HG03066 (cell line): Measurements from ENCODE around the gene TMEM200C.

Source experiments
- ATAC-seq: cut with Tn5 transposase; IDR thresholded peaks from one replicate; pipeline ENCODE4 v1.9.1; 2021; ENCODE audit warnings: low read depth; ENCODE audit not compliant: unreplicated experiment

The TMEM200C gene

DNA sequence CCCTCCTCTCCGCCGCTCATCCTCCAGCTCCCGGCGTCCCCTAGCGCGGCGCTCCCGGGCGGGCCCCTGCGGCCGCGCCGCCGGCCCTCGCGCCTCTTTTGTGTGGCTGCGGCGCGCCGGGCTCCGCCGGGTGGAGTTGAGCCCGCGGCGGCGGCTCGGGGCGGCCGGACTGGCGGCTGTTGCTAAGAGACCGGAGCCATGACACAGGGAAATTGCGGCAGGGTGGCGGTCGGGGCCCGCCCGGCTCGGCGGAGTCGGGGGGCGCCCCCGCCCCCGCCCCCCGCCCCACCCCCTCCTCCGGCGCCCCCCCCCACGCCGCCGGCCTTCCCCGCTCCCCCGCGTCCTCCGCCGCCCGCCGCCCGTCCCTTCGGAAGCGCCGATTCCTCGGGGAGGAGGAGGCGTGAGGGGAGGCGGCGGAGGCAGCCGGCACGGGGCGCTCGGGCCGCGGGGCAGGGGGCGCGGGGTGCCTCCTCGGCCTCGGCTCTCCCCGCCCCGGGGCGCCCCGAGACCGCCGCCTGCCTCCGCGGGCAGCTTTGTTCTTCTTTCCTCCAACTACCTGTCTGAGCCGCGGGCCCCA lies at the start of gene TMEM200C:
Gene TMEM200C, minus strand, starts transcription at position 224 of the 577 bp plus-strand sequence. CDS start 3,459 bp downstream, outside the sequence.
- ATAC-seq, result no peak

DNA sequence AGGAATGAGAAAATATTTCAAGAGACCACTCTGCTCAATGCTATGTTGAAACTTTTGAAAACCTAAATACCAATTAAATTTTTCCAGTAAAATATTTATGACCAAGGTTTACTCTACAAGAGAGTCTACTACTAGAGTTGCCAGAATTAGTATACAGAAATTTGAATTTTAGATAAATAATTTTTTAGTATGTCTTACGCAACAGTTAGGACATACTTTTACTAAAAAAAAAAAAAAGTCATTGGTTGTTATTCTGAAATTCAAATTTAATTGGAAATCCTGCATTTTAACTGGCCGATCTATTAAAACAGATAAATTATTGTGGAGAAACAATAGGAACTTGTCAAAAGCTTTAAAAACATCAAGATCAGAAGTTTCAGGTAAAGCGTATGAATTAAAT lies 49.1 kb upstream of the TMEM200C start:
- ATAC-seq, result no peak

DNA sequence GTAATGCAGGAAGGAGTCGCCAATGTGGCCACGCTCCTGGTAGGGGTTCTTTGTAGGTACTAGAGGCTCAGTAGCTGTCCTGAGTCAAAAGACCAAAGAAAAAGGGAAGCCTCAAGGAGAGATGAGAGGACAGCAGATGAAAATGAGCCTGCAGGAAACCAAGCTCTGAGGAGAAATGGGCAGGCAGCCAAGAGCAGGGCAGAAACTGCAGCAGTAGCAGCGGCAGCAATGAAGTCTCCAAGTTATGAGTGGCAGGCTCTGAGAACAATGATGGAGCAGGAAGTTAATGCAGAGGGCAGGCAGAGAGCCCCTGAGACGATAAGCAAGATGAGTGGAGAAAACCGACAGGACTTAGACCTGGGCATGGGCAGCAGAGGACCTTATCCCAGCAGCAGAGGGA lies 48.2 kb upstream of the TMEM200C start:
- no peak for ATAC-seq

DNA sequence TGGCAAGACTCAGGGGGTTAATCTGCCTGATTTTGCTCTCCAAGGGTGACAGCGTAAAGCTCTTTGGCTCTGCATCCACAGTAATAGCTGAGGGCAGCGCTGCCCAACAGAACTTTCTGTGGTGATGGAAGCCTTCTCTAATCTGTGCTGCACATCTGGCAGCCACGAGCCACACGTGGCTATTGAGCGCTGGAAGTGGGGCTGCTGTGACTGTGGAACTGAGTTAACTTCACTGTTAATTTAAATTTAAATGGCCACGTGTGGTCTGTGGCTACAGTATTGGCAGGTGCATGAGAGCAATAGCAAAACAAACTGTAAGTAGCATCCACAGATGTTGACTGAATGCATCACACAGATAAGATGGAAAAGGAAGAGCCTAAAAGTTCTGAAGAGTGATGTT lies 47.3 kb upstream of the TMEM200C start:
- no peak for ATAC-seq

DNA sequence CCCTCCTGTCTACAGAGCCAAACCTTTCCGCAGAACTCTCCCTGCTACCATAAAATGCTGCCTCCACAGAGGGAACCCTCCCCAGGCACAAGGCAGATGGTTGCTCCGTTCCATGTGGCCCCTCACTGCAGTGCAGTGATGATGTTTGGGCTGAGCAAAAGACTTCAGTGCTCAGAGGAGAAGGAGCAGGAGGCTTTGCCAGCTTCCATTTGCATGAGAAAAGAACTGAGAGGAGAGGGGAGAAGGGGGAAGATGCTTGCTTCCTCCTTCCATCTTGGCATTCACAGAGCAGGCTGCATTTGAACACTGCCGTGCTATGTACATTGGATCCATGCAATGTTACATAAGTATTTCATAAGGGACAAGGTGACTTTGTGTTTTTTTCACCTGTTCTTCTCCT lies 46.6 kb upstream of the TMEM200C start:
- no peak for ATAC-seq

DNA sequence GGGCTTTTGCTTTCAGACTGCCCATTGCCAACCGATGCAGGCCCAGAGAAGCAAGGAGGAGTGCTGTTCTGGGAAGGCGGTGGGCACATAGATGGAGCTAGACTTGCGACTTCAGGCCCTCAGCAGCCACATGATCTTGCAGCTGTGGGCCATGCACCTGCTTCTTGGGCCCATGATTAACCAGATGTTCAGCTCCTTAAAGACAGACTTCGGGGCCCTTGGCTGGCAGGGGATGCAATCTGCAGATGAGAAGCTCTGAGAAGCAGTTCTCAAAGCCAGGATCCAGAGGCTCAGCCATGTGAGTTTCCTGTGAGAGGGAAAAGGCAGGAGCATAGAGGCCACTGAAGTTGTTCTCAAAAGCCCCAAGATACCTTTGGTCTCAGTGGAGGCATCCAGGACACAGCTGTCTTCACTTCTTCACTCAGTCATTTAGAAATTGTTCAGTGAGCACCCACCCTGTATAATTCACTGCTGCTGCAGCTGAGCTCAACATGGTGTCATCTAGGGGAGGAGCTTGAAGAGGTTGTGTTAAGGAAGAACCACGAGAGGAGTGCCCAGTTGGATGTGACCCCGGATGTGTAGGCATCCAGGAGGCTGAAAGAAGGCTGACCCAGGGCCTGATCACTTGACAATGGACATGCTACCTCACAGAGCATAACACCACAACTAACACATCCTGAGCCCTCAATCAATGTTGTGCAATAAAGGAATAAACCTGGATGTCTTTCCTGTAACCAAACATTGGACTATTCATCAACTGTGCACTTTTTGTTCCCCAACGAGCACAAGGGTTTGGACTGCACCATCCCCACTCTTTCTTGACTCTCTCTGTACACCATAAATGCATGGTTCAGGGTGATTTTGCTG lies 44.7 kb upstream of the TMEM200C start:
- no peak for ATAC-seq

DNA sequence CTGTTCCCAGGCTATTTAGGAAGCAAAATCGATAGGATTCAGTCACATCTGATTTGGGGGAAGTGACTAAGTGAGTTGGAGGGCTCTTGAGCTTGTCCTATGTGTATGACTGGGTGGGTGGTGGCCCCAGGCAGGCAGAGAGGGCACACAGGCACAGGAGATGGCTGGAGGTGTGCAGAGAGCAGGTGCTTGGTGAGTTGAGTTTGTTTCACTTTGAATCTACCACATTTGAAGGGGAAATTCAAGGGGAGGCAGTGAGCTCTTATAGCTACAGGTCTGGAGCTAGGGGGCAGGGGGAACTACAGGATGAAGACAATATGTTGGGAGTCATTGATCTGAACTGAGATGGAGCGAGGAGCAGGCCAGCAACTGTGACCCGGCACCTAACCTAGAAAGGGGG lies 42.5 kb upstream of the TMEM200C start:
- no peak for ATAC-seq

DNA sequence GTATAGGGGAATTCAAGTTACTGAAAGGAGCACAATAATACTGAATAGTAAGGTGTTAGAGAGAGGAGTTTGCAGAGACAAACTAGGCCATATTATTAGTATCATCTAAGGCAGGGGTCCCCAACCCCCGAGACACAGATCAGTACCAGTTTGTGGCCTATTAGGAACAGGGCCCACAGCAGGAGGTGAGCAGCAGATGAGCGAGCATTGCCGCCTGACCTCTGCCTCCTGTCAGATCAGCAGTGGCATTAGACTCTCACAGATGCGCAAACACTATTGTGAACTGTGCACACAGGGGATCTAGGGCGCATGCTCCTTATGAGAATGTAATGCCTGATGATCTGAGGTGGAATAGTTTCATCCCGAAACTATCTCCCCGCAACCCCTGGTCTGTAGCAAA lies 41.8 kb upstream of the TMEM200C start:
- ATAC-seq, result no peak

DNA sequence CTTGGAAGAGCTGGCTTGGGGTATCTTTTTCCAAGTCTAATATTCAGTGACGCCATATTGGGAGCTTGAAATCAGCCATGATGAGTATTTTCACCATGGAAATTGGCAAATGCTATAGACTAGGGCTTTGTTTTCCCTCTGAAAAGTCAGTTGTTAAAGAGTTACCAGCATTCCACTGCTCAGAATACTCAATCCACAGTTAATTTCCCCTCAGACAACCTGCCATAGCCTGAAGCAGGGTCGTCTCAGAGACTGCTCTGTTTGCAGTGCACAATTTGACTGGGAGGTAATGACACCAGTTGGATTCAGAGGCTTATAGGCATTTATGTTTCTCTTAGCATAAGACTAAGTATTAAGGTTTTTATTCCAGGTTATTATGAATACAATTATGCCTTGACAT lies 35.5 kb upstream of the TMEM200C start:
- ATAC-seq, result no peak

DNA sequence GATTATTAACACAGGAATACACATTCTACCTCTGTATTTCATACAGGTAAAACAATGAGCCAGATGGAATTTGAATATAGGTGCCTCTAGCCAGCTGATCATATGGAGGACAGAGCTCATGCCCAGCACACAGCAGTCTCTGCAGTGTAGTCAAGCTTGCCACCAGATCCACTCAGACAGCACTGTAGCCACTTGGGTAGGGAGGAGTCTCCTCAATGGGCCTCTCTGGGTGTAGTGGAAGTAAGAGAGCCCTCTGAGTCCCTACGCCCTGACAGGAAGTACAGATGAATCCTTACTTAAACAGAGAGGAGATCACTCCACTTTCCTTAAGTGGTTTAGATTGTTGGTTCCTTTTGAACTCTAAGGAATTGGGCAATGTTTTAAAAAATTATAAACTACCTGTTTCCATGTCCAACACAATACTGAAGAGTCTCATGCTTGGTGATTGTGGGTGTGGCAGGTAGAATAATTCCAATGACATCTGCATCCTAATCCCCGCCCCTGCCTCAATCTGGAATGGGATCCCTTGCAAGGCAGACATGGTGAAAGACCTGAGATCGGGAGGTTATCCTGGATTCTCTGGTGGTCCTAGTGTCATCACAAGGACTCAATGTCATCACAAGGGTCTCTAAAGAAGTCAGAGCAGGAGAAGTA lies 23.0 kb upstream of the TMEM200C start:
- ATAC-seq, result no peak

DNA sequence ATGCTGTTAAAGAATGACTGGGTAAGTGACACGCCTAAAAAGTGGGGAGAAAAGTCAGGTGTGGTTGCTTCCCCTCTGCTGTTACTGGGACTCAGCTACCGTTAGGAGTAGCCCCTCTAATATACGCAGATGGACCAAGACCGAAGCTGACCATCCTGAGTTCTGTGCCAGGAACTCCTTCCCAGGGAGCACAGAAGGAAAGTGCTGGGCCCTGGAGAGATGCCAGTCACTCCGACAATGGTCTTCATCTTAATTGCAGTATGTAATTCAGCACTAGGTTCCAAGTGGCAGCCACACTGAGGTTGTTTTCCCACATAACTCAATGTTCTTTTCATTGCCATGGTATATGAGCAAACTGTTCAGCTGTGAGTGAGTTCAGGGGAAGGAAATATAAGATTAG lies 19.6 kb upstream of the TMEM200C start:
- ATAC-seq, result no peak

DNA sequence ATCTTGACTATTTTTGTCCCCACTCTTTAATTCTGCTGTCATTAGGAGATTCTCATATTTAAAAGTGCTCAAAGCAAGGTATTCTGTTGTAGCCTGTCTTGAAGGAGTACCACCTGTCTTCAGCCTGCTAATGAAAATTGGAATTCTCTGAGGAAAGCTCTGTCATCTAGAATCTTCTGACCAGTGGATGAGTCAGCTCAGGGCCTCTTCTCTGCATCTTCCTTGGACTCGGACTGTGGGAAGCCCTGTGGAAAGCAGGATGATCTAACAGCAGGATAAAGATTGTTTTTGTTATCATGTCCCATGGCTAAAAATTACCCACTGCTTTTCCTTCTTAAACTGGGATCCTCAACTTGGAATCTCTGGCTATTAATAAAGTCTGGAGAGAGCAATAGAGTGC lies 18.7 kb upstream of the TMEM200C start:
- ATAC-seq, result no peak

DNA sequence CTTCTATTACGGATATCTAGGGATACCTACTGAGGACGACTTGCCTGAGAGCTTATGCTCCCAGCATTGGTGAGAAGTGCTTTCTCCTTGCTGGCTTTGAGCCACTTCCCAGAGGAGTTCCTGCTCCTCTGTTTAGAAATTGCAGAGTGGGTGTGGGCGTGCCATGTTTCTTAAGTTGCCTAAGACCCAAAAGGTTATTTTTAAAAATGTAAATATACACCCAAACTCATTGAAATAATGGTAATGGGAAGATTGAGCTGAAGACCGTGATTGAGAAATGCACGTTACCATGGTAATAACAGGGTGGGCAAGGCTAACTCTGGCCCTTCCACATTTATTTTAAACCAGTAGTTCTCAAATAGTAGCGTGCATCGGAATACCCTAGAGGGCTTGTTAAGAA lies 17.2 kb upstream of the TMEM200C start:
- no peak for ATAC-seq

DNA sequence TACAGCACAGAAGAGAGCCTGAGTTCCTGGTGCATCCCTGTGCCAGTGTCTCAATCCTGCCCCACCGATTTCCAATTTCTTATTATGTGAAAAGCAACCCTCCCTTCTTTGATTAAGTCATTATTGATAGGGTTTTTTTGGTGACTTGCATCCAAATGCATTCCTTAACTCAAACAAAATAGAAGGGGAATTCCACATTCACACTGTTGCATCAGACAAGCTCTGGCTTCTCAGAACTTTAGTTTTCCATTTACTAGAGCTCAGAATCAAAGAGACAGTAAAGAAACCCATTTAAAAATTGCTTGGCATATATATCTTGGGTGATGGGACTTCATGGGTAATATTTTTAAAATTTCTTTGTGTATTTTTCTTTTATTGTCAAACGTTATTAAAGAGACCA lies 13.8 kb upstream of the TMEM200C start:
- ATAC-seq, result no peak

DNA sequence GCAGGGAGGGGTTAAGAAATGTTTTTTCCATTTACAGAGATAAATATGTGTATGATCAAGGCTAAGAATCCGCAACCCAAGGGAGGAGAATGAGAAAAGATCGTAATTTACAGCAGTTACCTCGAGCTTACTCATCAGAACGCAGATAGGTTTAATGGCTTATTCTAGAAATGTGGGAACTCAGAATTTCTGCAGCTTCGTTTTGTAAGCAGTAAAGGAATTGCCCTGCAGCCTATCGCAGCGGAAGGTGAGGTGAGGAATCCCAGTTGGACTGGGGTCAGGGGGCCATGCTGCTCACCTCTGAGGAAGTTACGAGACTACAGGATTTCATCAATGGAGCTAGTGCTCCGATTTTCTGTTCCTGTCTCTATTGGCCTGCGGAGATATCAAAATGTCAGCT lies 8.1 kb upstream of the TMEM200C start:
- no peak for ATAC-seq

DNA sequence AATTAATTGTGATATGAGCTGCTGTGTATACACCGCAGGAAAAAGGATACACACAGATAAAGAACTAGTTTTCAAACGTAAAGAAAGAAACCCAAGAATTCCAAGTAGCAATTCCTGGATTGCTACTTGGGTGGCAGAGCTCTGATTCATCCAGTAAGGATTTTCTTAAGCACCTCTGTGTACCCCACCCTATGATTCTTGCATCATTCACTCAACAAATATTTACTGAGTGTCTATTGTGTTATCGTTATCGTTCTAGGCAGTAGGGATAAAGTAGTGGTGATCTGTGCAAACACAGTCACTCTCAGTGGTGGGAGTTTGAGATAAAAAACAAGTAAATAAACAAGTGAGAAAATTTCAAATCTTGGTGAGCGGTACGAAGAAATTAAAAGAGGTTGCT lies 4.9 kb upstream of the TMEM200C start:
- ATAC-seq, result no peak

DNA sequence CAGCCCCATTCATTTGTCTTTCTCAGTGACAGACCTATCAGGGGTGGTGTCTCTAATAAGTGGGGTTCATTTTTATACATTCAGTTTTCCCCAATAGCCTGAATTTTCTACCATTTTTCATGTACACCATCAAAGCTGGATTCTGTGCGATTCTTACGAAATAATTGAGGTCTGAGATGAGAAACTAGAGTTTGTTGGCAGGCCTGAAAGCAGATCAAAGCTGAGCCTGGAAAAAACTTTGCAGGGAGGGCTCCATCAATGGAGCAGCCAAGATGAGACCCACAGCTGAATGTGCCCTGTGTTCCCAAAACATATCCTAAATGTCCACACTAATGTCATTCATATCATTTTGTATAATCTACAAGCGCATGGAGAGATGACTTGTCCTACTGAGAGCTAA lies 4.5 kb upstream of the TMEM200C start:
- ATAC-seq, result no peak

DNA sequence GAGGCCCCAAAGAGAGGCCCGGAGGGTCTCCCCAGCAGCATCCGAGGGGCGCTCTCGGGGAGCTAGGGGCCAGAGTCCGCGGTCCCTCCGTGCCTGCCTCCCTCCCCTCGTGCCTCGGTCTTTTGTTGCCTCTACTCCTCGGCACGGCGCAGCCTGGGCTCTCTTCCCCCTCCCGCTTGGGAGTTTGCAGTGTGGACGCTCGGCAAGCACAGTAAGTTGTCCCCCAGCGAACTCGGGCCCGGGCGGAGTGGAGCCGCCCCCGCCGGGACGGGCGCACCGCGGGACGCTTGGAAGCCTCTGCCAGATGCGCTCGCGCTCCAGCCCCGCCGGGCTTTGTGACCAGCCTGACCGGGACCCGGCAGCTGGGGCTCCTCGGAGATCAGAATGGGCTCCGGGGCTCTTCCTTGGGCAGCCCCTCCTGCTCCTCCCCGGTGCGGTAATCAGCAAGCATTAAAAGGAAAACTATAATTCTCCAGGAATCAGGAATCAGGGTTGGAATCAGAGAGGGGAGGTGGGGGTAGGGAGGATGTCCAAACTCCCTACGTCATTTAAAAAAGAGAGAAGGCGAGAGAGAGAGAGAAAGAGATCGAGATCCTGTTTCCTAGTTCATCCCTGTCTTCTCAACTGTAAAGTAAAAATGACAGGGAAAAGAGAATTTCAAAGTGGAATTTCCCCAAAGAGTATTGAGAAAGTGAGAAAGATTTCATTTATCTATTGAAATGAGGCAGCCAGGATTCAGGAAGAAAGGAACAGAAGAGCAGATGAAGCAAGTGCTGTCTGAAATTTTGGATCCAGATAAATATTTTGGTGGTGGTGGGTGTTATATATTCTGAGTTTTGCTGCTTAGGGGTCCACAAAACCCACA lies 786 bp upstream of the TMEM200C start:
- no peak for ATAC-seq

DNA sequence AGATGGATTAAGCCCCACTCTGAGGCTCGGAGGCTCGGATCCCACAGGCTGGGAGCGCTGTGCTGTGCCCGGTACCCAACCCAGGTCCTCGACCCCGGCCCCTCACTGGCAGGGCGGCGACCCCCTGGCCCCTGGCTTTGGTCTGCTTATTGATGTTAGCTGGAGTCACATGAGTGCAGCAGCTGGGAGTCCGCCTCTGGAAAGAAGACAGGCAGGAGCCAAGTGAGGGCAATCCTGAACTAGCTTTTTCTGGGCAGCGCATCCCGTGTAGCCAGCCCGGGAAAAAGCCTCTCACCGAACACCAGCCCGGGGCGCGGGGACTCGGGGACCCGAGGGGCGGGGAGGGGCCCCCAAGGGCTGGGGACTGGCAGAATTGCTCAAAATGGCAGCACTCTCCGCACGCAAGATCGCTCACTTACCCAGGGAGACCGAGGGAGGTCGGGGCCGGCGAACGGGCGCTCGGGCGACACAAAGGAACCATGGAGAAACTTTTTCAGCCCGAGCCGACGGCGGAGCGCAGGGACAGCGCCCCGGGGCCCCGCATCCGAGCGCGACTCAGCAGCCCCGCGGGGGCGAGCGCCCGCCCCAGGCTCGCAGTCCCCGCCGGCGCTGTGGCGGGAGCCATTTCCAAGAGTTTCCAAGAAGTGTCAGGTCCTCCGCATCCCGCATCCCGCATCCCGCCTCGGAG lies 567 bp downstream of the TMEM200C start:
- ATAC-seq, result no peak

DNA sequence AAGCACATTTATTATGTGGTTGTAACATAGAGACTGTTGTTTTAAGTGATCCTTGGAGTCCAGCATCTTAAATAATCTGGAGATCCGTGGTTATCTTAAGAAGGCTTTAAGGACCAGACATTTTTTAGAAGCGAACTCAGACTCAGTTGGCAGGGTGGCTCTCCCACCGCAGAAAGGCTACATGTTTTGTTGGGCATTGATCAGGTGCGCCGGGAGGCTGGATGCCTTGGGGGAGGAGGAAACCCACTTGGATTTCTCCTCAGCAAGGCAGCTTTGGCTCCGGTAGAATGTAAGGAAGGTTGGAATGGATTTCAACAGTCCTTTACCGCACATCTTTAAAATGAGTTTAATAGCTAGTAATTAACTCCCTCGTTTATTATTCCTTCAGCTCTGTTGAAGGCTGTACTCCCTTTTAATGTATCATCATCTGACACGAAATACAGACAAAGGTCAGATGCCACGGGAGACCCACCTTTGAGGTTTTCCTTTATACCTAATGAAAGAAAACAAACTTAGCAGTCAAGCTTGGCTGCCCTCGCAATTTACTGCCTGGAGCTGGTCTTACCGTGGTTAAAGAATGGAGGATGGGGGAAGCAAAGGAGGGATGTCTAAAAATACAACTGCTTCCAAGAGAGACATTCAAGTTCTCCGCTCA lies 1.2 kb downstream of the TMEM200C start:
- ATAC-seq, result no peak
